Stimulated activated CD4-positive, alpha-beta T cell treated with anti-CD3 and anti-CD28 coated beads, Interleukin-1b, Interleukin-23, amount 100 ng/mL, for 48 hours (primary cell): ENCODE results near the gene ABCA2.
"Not testable (repeated sequence)": the region's sequence is repeated elsewhere in the genome, so short reads cannot be mapped to it uniquely, and the experiment has no call there.

Experiments used
- DNase-seq: peaks from one replicate; pipeline ENCODE4 v3.0.0-alpha.2; 2020

ABCA2 gene

GRCh38 chr9:137044037-137044436 lies 16.0 kb upstream of the ABCA2 start:
- no peak for DNase-seq

GRCh38 chr9:137042751-137043727 lies 15.0 kb upstream of the ABCA2 start:
- no peak for DNase-seq

GRCh38 chr9:137041124-137041523 lies 13.1 kb upstream of the ABCA2 start:
- no peak for DNase-seq

GRCh38 chr9:137040568-137040967 lies 12.5 kb upstream of the ABCA2 start:
- DNase-seq, result no peak

- DNase-seq, result no peak
These were observed 11.8 kb upstream of the ABCA2 start for GRCh38 chr9:137039611-137040366.

GRCh38 chr9:137038916-137039315 lies 10.9 kb upstream of the ABCA2 start:
- DNase-seq, result no peak

- no peak for DNase-seq
These were observed 9.4 kb upstream of the ABCA2 start for GRCh38 chr9:137037483-137037882.

- DNase-seq, result no peak
These were observed 9.0 kb upstream of the ABCA2 start for GRCh38 chr9:137037035-137037434.

GRCh38 chr9:137035937-137036336 lies 7.9 kb upstream of the ABCA2 start:
- DNase-seq, result no peak

GRCh38 chr9:137035507-137035834 lies 7.4 kb upstream of the ABCA2 start:
- DNase-seq, result no peak

GRCh38 chr9:137034709-137035506 lies 6.9 kb upstream of the ABCA2 start:
- DNase-seq, result peak; percentile 88

- no peak for DNase-seq
These were observed 6.1 kb upstream of the ABCA2 start for GRCh38 chr9:137034039-137034708.

GRCh38 chr9:137033481-137033880 lies 5.4 kb upstream of the ABCA2 start:
- not testable (repeated sequence) for DNase-seq

GRCh38 chr9:137032858-137033257 lies 4.8 kb upstream of the ABCA2 start:
- DNase-seq, result no peak

- peak; percentile 48 for DNase-seq
These were observed 4.0 kb upstream of the ABCA2 start, which contains the start of gene FUT7 for GRCh38 chr9:137031904-137032640. FUT7 (minus strand) TSS chr9:137032088; CDS start chr9:137031991, 97 bp downstream.

- DNase-seq, result peak; percentile 44
These were observed 2.8 kb upstream of the ABCA2 start for GRCh38 chr9:137030538-137031527.

- DNase-seq, result no peak
These were observed 2.0 kb upstream of the ABCA2 start for GRCh38 chr9:137030006-137030405.

GRCh38 chr9:137029058-137029936 lies 1.3 kb upstream of the ABCA2 start:
- DNase-seq, result peak; percentile 66
